SIG-M5 treated with dmso at 0.1 percent for 504 hours (cell line): ENCODE measurements around the gene OR5K4.
"Not testable (repeated sequence)": the region's sequence is repeated elsewhere in the genome, so short reads cannot be mapped to it uniquely, and the experiment has no call there.

ENCODE experiments used
- DNase-seq: peaks from one replicate; lab custom pipeline; 2025; ENCODE audit not compliant: unreplicated experiment; lab: John Stamatoyannopoulos, UW

Gene OR5K4

DNA sequence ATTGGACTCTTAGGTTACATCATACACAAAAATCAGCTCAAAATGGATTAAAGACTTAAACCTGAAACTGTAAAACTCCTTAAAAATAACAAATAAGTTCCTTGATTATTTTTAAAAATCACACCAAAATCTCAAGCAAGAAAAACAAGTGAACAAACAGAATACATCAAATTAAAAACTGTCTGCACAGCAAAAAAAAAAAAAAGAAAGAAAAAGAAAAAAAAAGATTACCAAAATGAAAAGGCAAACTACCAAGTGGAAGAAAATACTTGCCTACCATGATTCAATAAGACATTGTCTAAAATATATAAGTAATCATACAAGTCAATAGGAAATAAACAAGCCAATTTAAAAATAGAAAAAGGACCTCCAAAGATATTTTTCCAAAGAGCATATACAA lies 17.5 kb downstream of the OR5K4 start:
- DNase-seq, result no peak

- DNase-seq, result no peak
Observed at GRCh38 chr3:98371853-98372252, 18.2 kb downstream of the OR5K4 start.

DNA sequence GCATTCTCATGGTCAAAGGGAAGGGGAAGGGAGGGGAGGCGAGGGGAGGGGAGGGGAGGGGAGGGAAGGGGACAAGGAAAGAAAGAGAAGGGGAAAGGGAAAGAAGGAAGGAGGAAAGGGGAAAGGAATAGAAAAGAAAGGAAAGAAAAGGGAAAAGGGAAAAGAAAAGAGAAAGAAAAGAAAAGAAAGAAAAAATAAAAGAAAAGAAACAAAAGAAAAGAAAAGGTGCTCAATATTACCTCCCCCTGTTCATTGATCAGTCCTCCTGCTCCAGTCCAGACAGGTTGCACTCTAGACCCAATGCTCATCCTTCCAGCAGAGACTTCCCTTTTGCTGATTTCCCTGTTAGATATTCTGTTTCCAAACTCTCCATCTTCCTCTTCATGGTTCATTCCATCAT lies 18.8 kb downstream of the OR5K4 start:
- no peak for DNase-seq

- DNase-seq, result no peak
Observed at GRCh38 chr3:98376631-98377030, 23.0 kb downstream of the OR5K4 start.

- DNase-seq, result no peak
Observed at GRCh38 chr3:98388147-98388546, 34.5 kb downstream of the OR5K4 start.

GRCh38 chr3:98390366-98390765 lies 36.7 kb downstream of the OR5K4 start, which contains the start of gene OR5K3:
Gene OR5K3 (plus strand): TSS chr3:98390666. CDS start chr3:98390666, 0 bp downstream.
- DNase-seq, result no peak

DNA sequence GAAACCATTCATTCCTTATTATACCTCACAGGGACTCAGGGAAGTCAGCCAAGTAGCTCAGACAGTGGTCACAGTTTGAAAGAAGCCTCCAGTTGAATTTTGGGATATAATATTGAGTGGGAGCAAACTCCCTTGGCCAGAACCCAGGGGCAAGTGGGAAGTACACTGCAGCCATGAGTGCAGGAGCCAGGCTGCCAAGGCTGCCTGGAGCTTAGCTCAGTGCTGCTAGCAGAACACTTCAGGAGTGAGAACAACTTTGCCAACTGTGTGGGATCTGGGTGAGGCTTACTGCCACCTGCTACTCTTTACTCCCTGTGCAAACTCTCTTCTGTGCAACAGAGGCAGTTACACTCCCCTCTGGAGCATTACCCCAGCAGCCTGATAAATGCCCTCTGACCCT lies 41.4 kb downstream of the OR5K4 start:
- no peak for DNase-seq

GRCh38 chr3:98396482-98396881 lies 42.8 kb downstream of the OR5K4 start:
- not testable (repeated sequence) for DNase-seq

DNA sequence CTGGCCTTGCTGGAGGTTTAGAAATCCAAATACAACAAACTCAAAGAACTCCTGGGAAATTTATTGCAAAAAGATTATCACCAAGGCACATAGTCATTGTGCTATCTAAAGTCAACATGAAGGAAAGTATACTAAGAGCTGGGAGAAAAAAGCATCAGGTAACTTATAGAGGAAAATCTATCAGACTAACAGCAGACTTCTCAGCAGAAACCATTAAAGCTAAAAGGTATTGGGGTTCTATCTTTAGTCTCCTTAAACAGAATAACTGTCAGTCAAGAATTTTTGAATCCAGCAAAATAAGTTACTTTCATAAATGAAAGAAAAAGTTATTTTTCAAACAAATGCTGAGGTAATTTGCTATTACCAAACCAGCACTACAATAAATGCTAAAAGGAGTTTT lies 44.9 kb downstream of the OR5K4 start:
- no peak for DNase-seq

DNA sequence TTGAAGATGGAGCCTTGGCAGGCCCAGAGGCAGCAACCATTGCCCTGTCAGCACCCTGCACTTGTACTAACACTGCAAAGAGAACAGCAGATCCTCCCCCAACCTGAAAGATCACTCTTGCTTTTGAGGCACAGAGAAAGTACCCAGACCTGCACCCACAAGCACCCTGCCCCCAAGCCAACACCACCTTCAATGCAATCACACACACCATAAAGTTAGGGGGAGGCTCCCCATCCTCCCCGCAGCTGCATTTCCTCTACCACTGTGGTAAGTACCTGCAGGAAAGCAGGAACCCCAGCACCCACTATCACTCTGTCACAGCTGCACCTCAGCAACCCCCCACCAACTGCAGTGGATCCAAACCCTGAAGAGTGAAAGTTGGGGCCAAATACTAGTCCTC lies 48.9 kb downstream of the OR5K4 start:
- no peak for DNase-seq

DNA sequence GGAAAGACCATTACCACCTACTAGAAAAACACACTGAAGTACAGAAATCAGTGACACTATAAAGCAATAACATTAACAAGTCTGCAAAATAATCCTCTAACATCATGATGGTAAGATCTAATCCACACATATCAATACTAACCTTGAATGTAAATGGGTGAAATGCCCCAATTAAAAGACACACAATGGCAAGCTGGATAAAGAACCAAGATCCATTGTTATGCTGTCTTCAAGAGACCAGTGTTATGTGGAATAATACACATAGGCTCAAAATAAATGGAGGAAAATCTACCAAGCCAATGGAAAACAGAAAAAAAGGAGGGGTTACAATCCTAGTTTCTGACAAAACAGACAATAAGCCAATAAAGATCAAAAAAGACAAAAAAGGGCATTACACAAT lies 50.4 kb downstream of the OR5K4 start:
- DNase-seq, result no peak
